GM19035 (cell line): ENCODE measurements around the gene CSNK2A1.
"Not testable (repeated sequence)": the region's sequence is repeated elsewhere in the genome, so short reads cannot be mapped to it uniquely, and the experiment has no call there.

Source experiments
- ATAC-seq: cut with Tn5 transposase; IDR thresholded peaks from one replicate; pipeline ENCODE4 v1.9.1; 2021; ENCODE audit not compliant: unreplicated experiment

Gene CSNK2A1

DNA sequence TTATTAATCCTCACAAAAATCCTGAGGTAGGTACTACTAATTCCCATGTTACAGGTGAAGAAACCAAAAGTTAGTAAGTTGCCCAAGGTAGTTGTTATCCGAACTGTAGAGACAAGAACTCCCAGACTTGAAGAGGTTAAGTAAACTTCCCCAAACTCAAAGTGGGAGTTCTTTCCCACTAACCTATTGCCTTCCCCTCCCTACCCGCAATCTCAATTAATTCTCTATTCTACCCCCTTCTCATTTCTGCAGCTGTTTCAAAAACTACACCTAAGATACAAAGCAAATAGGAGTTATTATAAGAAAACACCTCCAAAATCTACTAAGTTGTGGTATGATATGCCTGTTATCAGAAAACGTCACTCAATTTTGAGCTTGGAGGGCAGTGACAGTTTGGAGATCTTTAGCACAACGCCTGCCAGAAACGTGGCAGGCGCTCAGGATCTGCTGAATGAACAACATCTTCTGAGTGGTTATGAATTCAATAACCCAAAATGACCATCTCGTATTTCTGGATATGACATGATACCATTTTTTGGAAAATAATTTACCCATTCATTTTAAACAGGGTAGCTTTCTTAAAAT lies 7.1 kb downstream of the CSNK2A1 start:
- no peak for ATAC-seq

DNA sequence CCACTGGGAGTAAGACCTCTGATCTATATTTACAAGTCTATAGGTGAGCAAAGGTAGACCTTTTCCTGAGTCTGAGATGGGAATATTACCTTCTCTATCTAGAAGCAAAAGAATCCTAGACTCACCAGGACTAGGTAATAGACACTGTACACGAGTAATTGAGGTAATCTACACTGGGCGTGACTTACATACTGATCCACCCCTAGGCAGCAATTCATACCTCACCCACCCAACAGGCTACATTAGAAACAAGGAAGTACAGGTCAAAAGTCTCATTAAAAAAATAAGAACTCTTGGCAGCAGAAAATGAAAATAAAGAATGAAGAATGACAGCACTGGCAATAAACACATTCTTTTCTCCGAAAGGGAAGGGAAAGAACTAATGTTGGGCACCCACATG lies 7.6 kb downstream of the CSNK2A1 start:
- ATAC-seq = no peak

DNA sequence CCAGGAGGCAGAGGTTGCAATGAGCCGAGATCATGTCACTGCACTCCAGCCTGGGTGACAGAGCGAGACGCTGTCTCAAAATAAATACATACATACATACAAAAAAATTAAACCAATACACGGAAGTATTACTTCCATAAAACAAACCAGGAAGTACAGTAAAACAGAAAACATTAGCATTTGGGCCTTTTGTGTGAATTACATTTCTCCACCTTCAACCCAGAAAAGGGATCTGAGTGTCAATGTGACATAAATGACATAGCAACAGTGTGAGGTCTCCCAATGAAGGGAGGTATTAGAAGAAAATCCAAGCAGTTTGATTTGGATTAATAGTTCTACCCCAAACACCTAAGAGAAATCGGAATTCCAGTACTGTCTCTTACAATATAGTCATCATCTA lies 10.1 kb downstream of the CSNK2A1 start:
- ATAC-seq = no peak

DNA sequence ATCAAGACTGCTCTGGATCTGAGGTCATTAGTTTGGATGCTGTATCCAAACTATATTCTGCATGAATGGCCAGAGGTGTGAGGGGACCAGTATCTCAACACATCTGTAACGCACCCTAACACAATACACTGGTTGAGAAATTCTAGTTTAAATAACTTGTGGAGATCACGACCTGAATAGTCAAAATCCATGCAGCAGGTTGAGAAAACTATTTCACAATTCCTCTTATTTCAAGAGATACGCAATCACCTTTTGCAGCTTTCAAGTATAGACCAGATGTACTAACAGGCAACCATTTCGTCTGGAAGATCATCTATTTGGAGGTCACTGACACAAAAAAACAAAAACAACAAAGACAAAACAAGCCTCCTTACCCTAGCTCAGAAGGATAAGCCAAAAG lies 11.1 kb downstream of the CSNK2A1 start:
- ATAC-seq = no peak

- ATAC-seq = no peak
Measured at GRCh38 chr20:531608-532007, 12.0 kb downstream of the CSNK2A1 start.

DNA sequence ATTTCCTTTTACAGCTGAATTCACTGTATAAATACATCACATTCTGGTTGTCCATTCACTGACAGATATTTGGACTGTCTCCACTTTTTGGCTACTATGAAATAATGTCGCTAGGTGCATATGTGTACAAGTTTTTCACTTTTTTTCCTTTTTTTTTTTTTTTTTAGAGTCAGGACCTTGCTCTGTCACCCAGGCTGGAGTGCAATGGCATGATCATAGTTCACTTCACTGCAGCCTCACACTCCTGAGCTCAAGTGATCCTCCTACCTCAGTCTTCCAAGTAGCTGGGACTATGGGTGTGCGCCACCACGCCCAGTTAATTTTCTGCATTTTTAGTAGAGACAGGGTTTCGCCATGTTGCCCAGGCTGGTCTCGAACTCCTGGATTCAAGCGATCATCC lies 13.3 kb downstream of the CSNK2A1 start:
- ATAC-seq = no peak

DNA sequence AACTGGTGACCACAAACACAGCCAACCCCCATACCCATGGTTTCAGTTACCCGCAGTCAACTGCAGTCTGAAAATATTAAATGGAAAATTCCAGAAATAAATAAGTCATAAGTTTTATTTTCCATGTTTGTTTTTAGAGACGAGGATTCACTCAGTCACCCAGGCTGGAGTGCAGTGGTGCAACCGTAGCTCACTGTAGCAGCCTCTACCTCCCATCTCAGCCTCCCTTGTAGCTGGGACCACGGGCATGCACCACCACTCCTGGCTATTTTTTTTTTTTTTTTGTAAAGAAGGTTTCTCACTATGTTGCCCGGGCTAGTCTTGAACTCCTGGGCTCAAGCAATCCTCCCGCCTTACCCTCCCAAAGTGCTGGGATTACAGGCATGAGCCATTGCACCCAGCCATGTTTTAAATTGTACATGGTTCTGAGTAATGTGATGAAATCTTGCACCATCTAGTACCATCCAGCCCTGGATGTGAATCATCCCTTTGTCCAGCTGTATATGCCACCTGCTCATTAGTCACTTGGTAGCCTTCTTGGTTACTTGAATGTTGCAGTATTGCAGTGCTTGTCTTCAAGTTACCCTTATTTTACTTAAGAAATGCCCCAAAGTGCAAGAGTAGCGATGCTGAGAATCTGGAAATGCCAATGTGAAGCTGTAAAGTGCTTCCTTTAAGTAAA lies 14.5 kb downstream of the CSNK2A1 start:
- no peak for ATAC-seq

DNA sequence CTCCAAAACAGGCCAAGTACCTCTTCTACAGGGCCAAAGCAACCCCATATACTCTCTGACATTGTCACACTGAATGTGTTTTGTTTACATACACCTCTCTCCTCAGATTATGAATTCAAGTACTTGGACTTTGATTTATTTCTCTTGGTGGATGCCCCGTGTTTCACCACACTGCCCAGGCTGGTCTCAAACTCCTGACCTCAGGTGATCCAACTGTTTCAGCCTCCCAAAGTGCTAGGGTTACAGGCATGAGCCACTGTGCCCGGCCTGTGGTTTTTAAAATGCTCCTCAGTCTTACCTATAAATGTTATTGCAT lies 16.1 kb downstream of the CSNK2A1 start:
- ATAC-seq = no peak

DNA sequence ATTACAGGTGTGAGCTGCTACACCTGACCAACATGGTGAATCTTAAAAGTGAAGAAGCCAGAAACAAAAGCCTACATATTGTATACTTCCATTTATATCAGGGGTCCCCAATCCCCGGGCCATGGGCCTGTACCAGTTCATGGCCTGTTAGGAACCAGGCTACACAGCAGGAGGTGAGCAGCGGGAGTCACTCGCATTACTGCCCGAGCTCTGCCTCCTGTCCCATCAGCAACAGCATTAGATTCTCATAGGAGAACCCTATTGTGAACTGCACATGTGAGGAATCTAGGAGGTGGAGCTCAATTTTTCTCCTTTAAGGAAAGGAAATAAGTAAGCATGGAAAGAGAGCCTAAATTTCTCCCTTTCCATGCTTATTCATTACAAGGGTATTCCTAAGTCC lies 21.7 kb downstream of the CSNK2A1 start:
- no peak for ATAC-seq

GRCh38 chr20:519999-520398 lies 23.6 kb downstream of the CSNK2A1 start:
- no peak for ATAC-seq

DNA sequence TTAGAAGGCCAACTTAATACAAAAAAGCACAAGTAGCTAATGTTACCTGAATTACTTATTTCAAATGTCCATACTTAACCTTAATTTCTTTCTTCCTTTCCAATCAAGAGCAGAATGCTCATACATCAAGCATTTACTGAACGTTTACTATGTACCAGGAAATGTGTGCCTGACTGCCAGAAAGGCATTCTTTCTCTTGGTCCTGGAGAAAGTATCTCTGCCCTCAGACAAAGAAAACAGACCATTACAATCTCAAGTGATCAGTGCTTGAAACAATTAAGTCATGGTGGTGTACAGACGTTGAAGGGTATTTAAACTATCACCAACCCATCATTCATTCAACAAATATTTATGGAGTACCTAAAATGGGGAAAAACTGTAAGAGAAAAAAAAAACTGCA lies 26.4 kb downstream of the CSNK2A1 start:
- no peak for ATAC-seq

- no peak for ATAC-seq
Measured at GRCh38 chr20:516799-517198, 26.8 kb downstream of the CSNK2A1 start.

GRCh38 chr20:515696-516095 lies 27.9 kb downstream of the CSNK2A1 start:
- no peak for ATAC-seq

DNA sequence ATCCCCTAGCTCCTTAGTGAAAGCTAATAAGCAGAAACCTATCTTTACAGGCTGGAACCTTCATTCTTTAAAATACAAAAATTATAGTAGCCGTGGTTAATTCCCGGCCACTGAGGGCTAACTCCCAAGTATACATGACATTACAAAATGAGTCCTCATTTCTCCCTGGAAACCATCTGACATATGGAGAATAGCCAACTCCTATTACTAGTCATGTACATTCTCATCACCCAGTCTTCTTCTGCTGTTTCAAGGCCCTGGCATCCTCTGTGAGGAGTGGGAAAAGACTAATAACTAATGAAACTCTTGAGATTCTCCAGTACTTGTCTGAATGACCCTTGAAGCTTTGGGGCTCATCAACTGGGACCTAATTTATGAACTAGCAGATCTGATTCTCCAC lies 30.2 kb downstream of the CSNK2A1 start:
- ATAC-seq = no peak

DNA sequence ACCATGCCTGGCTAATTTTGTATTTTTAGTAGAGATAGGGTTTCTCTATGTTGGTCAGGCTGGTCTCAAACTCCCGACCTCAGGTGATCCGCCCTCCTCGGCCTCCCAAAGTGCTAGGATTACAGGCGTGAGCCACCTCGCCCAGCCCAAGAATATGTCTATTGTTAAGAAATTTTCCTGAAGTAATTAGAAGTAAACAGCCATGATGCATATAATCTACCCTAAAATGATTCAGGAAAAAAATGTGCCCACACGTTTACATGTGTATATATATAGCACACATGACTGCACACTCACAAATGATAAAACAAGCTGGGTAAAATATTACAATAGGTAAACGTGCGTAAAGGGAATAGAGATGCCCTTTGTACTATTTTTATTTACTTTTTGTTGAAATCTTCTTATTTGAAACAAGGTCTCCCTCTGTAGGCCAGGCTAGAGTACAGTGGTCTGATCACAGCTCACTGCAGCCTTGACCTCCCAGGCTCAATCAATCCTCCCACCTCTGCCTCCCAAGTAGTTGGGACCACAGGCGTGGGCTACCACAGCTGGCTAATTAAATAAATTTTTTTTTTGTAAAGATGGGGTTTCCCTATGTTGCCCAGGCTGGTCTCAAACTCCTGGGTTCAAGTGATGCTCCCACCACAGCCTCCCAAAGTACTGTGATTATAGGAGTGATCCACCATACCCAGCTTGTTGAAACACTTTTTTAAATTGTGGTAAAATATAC lies 33.1 kb downstream of the CSNK2A1 start:
- not testable (repeated sequence) for ATAC-seq

GRCh38 chr20:508364-508787 lies 35.2 kb downstream of the CSNK2A1 start:
- ATAC-seq = not testable (repeated sequence)

- ATAC-seq = no peak
Measured at GRCh38 chr20:507761-508332, 35.7 kb downstream of the CSNK2A1 start.

- no peak for ATAC-seq
Measured at GRCh38 chr20:507006-507758, 36.4 kb downstream of the CSNK2A1 start.

GRCh38 chr20:504632-505075 lies 38.9 kb downstream of the CSNK2A1 start:
- no peak for ATAC-seq

DNA sequence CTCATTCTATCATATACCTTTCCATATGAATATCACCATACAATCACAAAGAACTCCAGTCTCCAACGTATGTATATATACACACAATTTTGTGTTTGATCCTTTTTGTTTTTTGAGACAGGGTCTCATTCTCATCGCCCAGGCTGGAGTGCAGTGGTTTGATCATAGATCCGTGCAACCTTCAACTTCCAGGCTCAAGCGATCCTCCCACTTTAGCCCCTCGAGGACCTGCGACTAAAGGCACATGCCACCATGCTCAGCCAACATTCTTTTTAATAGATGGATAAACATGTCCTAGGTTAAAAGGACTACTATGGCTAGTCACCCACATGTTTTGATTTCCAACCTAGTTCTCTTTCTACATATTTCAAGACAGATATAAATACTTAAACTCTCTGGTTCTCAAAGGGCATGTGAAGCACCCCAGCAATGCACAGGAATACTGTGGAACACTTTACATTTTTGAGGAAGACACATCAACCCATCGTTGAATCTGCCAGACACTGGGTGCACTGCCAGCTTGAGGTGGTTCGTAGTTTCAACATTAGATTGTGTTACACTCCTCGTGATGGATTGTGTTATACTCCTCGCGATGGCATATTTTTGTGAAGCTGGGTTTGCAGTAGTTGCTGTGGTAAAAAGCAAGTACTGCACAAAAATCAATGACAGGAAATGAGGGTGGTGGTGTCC lies 40.4 kb downstream of the CSNK2A1 start:
- ATAC-seq = no peak

DNA sequence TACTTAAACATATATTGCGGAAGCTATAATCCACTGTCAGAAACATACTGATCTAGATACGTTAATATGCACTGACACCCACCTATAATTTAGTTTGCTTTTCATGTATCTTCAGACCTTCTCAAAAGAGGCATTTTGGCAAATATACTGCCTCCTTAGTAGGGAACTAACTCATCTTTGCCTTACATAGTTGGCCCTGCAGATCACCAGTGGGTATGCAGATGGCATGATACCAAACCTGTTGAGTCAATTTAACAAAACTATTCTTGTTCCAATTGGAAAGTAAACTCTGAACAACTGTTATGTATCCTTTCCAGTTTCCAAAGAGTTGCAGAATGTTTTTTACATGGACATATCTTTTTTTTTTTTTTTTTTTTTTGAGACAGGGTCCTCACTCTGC lies 45.6 kb downstream of the CSNK2A1 start:
- no peak for ATAC-seq
